SK-N-SH treated with all-trans-retinoic acid at 6 μM for 48 hours (cell line): ENCODE data around the gene CRADD.

ENCODE experiments used
- ARNTL ChIP-seq: fragments of 450-650 bp; formaldehyde crosslinking; IDR thresholded peaks from 2 replicates; pipeline ENCODE4 v1.5.0; 2020; ENCODE audit warnings: low read depth, mild to moderate bottlenecking, moderate library complexity, borderline replicate concordance
- RARB ChIP-seq: fragments of 250-450 bp; sonication (Bioruptor Pico); IDR thresholded peaks from 2 replicates; pipeline ENCODE4 v1.8.0; 2021; ENCODE audit warnings: mild to moderate bottlenecking, moderate library complexity
- TSHZ2 ChIP-seq: fragments of 250-450 bp; sonication (Bioruptor Pico); IDR thresholded peaks from 2 replicates; pipeline ENCODE4 v1.5.0; 2020; ENCODE audit warnings: mild to moderate bottlenecking, moderate library complexity

DNA sequence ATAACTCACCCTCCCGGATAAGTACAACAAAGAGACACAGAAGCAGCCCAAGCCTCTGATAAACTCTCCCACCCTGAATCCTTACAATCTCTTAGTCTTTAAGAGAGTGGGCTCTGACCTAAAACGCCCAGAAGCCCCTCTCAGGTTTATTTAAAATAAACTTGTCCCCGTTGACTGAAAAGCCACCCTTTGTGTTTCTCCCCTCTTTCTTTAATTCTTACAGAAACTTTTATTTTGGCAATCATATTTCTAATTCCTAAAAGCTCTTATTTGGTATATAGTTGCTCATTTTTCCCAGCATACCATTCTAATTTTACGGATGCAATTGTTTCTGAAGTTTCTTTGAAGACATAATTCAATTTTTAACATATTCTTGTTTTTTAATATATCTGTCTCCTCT, 249.1 kb downstream of the CRADD start:
- no peak for TF ChIP-seq ARNTL (CRISPR knock-in tag)
- no peak for TF ChIP-seq RARB
- no peak for TF ChIP-seq TSHZ2 (CRISPR knock-in tag)
